Endothelial cell of umbilical vein (primary cell): ENCODE measurements around the gene E2F4. TPM values are rescaled to one million over a fixed set of nuclear protein-coding genes. Genes with fewer than 3 reads are reported as not detected.

Source experiments
- BruUV-seq: library from RNA; stranded (reverse); fragments of 400-500 nt; replicated peaks from 2 replicates; lab custom pipeline; 2021; lab: Mats Ljungman, UMichigan
- CTCF ChIA-PET: fragments of 300-600, 350-600 bp; sonication (Branson Sonifier 250); formaldehyde crosslinking; loops from one replicate; lab custom pipeline; 2021; ENCODE audit warnings: antibody characterized with exemption, inconsistent platforms; lab: Charles Lee
- POLR2A ChIA-PET: fragments of 300-600, 350-600 bp; sonication (Branson Sonifier 250); formaldehyde crosslinking; loops from one replicate; lab custom pipeline; 2021; ENCODE audit warnings: antibody characterized with exemption, inconsistent platforms; lab: Charles Lee
- DNase-seq: peaks from one replicate; pipeline ENCODE4 v3.0.0-alpha.2; 2011; ENCODE audit warnings: low read depth, low spot score
- FAIRE-seq: peaks from 2 replicates; lab custom pipeline; 2011; peaks lifted over from hg19 to GRCh38; lab: Jason Lieb, UNC
- H2AFZ ChIP-seq: 2 replicates; pipeline ENCODE4 v1.6.0; 2012; ENCODE audit warnings: low read depth, low read length, control low read depth, inconsistent platforms
- H3K27ac ChIP-seq: 2 replicates; pipeline ENCODE4 v1.5.1; 2011; ENCODE audit warnings: low read depth, mild to moderate bottlenecking, control low read depth, low read length, moderate library complexity; ENCODE audit not compliant: insufficient read depth
- H3K27me3 ChIP-seq, 2 experiments: 2 replicates each; pipeline versions ENCODE4 v1.6.0 to v1.6.1; 2011; ENCODE audit warnings: low read length in 2 of 2, mixed read lengths in 1 of 2; ENCODE audit not compliant: control insufficient read depth in 2 of 2, insufficient read depth in 2 of 2
- H3K36me3 ChIP-seq, 2 experiments: 2 replicates in 1 of 2; 3 replicates in 1 of 2; pipeline ENCODE4 v1.5.1; 2011; ENCODE audit warnings: low read length in 2 of 2, mild to moderate bottlenecking in 1 of 2, moderate library complexity in 1 of 2; ENCODE audit not compliant: control insufficient read depth in 2 of 2, insufficient read depth in 2 of 2; ENCODE audit errors: extremely low read depth in 1 of 2
- H3K4me1 ChIP-seq: 3 replicates; pipeline ENCODE4 v1.5.1; 2011; ENCODE audit warnings: mild to moderate bottlenecking, low read length; ENCODE audit not compliant: control insufficient read depth, insufficient read depth; ENCODE audit errors: extremely low read depth
- H3K4me2 ChIP-seq: 2 replicates; pipeline ENCODE4 v1.6.1; 2011; ENCODE audit warnings: low read length, control low read depth, mixed read lengths; ENCODE audit not compliant: insufficient read depth
- H3K4me3 ChIP-seq, 3 experiments: fragments of 200-600 bp in 1 of 3; sonication (generic), shearing (Covaris generic) in 1 of 3; replicated peaks in 1 of 3; 2 replicates each; pipeline ENCODE4 v1.5.1; 2011 to 2016; ENCODE audit warnings: control low read depth in 3 of 3, low read length in 3 of 3, mild to moderate bottlenecking in 2 of 3, inconsistent platforms in 1 of 3, low read depth in 1 of 3, moderate library complexity in 1 of 3; ENCODE audit not compliant: insufficient read depth in 1 of 3
- H3K79me2 ChIP-seq: 2 replicates; pipeline ENCODE4 v1.6.0; 2012; ENCODE audit warnings: low read length, inconsistent platforms; ENCODE audit not compliant: control insufficient read depth, insufficient read depth
- H3K9ac ChIP-seq: replicated peaks from 2 replicates; pipeline ENCODE3; 2011; ENCODE audit warnings: low read length, control low read depth; ENCODE audit not compliant: insufficient read depth; ENCODE audit errors: extremely low read depth
- H3K9me1 ChIP-seq: replicated peaks from 3 replicates; pipeline ENCODE4 v1.6.0; 2011; ENCODE audit warnings: mild to moderate bottlenecking, low read length; ENCODE audit not compliant: control insufficient read depth, insufficient read depth; ENCODE audit errors: extremely low read depth
- H3K9me3 ChIP-seq: replicated peaks from 2 replicates; pipeline ENCODE4 v1.5.1; 2012; ENCODE audit warnings: low read length, inconsistent platforms; ENCODE audit not compliant: control insufficient read depth, insufficient read depth
- H4K20me1 ChIP-seq: replicated peaks from 2 replicates; pipeline ENCODE3; 2011; ENCODE audit warnings: mild to moderate bottlenecking, low read length; ENCODE audit not compliant: control insufficient read depth, insufficient read depth; ENCODE audit errors: extremely low read depth
- CTCF ChIP-seq, 2 donors: IDR thresholded peaks; 1 replicate in 1 of 2; 2 replicates in 1 of 2; pipeline ENCODE4 v1.5.1; 2011; ENCODE audit warnings: low read length in 2 of 2, mild to moderate bottlenecking in 2 of 2, moderate library complexity in 2 of 2, control low read depth in 1 of 2, inconsistent platforms in 1 of 2, low read depth in 1 of 2; ENCODE audit not compliant: insufficient read depth in 1 of 2; ENCODE audit errors: extremely low read depth in 1 of 2
- GATA2 ChIP-seq: IDR thresholded peaks from 2 replicates; pipeline ENCODE4 v1.7.0; 2011; ENCODE audit warnings: low read depth, mild to moderate bottlenecking, moderate library complexity, mixed read lengths, low read length; ENCODE audit not compliant: insufficient read length, insufficient read depth
- JUN ChIP-seq: IDR thresholded peaks from 2 replicates; pipeline ENCODE4 v1.6.1; 2011; ENCODE audit warnings: borderline replicate concordance, low read depth; ENCODE audit not compliant: insufficient read length, insufficient read depth
- MAX ChIP-seq: IDR thresholded peaks from 2 replicates; pipeline ENCODE4 v1.6.1; 2011; ENCODE audit not compliant: insufficient read depth, insufficient read length
- dilution Hi-C: fragments of 300-500 bp; cut with MboI; formaldehyde crosslinking; loops from one replicate; pipeline ENCODE4 v1.15.0; 2019; ENCODE audit warnings: low sequenced_read_pairs; ENCODE audit not compliant: extremely low pct_ligation_motif_present
- intact Hi-C: fragments of 100-400 bp; cut with micrococcal nuclease; formaldehyde crosslinking; loops from one replicate; pipeline ENCODE4 v1.10.0; 2022
- polyA plus RNA-seq, 4 experiments: library from polyadenylated mRNA; depleted of rRNA in 3 of 4; stranded (reverse) in 3 of 4; unstranded in 1 of 4; fragments of >200 nt; gene quantifications; 2 replicates each; pipeline versions ENCODE4 v1.2.1 to v1.2.3, GENCODE V29; 2011 to 2012; ENCODE audit warnings: missing spikeins in 1 of 4
- total RNA-seq: library from RNA; stranded (reverse); gene quantifications from 2 replicates; pipeline ENCODE4 v1.2.3, GENCODE V29; 2021

E2F4 gene
- total and polyA plus RNA-seq, 2 donors (not counting 3 experiments of a cell fraction or from before 2014, with no cell fraction given), result 112 to 168 TPM

- Histone ChIP-seq H3K4me1 (peaks cover 3% of the 10 kb centered on the region), H3K79me2 (no peaks in the 10 kb centered on the region), H3K9ac (no peak overlapping the region), H2AFZ (no peak overlapping the region), H3K9me1 (no peaks in the 10 kb centered on the region), H3K4me3 (no peak overlapping the region), H4K20me1 (no peaks in the 10 kb centered on the region), H3K27me3 (peaks cover 0 to 5% of the 10 kb centered on the region in 2 experiments), H3K9me3 (no peaks in the 10 kb centered on the region), H3K4me2 (no peak overlapping the region), H3K36me3 (peaks cover 2 to 33% of the 10 kb centered on the region in 2 experiments), H3K27ac (no peak overlapping the region)
- intact Hi-C loops (no loop called here), dilution Hi-C loops (no loop called here)
- ChIA-PET CTCF (interaction anchor here (1.0 to 1.5 kb wide), 3 partner anchors 36 to 131 kb away, joined by 3 to 6 read pairs (median 4); no protein-coding TSS in a partner anchor), POLR2A (no interaction called here)
- no TSS peak for BruUV-seq
- FAIRE-seq (no peak), DNase-seq (no peak)
- TF ChIP-seq JUN, result no peak
- no peak for TF ChIP-seq MAX
- no peak for TF ChIP-seq CTCF (IDR thresholded peaks at IDR 0.05; ENCODE audit: extremely low read depth in 1 of 2, insufficient read depth in 1 of 2, low read depth in 1 of 2, low read length in 2 of 2)
- no peak for TF ChIP-seq GATA2
Measured at GRCh38 chr16:67148656-67149275, 43.2 kb upstream of the E2F4 start.
